Ovary (tissue), 9 donors: Measurements from ENCODE around the gene IL17RD. TPM values are rescaled to one million over a fixed set of nuclear protein-coding genes. Genes with fewer than 3 reads are reported as not detected.
A peak's percentile ranks its signal among the peaks of the same experiment; 100 is the strongest.

ENCODE experiments used
- DNase-seq, 5 donors: peaks; one replicate each; pipeline ENCODE4 v3.0.0-alpha.2; 2019 to 2020
- H3K27ac ChIP-seq, 2 donors: fragments of 200-600 bp; one replicate each; pipeline versions ENCODE4 v1.5.1 to v1.8.0; 2019 to 2022
- H3K27me3 ChIP-seq: fragments of 200-600 bp; one replicate; pipeline ENCODE4 v1.8.0; 2022
- H3K36me3 ChIP-seq: fragments of 200-600 bp; sonication (generic); one replicate; pipeline ENCODE4 v1.5.1; 2019
- H3K4me1 ChIP-seq: one replicate; pipeline ENCODE4 v1.8.1; 2013; ENCODE audit warnings: mild to moderate bottlenecking, moderate library complexity; ENCODE audit not compliant: insufficient read depth
- H3K4me3 ChIP-seq: fragments of 200-600 bp; sonication (generic); one replicate; pipeline ENCODE4 v1.5.1; 2017
- H3K9me3 ChIP-seq, 2 donors: fragments of 200-600 bp in 1 of 2; sonication (generic) in 1 of 2; one replicate each; pipeline versions ENCODE4 v1.5.1 to v1.8.1; 2013 to 2019; ENCODE audit warnings: mild to moderate bottlenecking in 1 of 2, moderate library complexity in 1 of 2
- EP300 ChIP-seq: sonication (generic); formaldehyde crosslinking; IDR thresholded peaks from one replicate; pipeline ENCODE4 v1.6.1; 2017; ENCODE audit warnings: antibody characterized with exemption
- POLR2A ChIP-seq: fragments of 450-650 bp; IDR thresholded peaks from one replicate; pipeline ENCODE4 v1.6.1; 2017; ENCODE audit warnings: antibody characterized with exemption, mild to moderate bottlenecking, moderate library complexity
- WGBS, 3 donors: extraction: QIAGEN DNeasy Blood & Tissue Kit in 1 of 3; methylation state at CpG; one replicate each; pipeline versions ENCODE4 v1.1.5 to v1.1.7; 2013 to 2017; 5-methylcytosine and 5-hydroxymethylcytosine counted together
- intact Hi-C, 4 donors: fragments of 100-400 bp; cut with DNase I; formaldehyde crosslinking; loops; one replicate each; pipeline versions ENCODE4 v1.11.0 to v1.15.1; 2022 to 2023
- polyA plus RNA-seq, 2 donors: library from polyadenylated mRNA; stranded (reverse); fragments of 200-250 nt in 1 of 2; fragments of 350-450 nt in 1 of 2; fragmentation: Illumina TruSeq in 1 of 2; extraction: RNeasy Lipid Tissue Mini Kit (QIAGEN cat#74804) in 1 of 2; gene quantifications; one replicate each; pipeline ENCODE4 v1.2.3, GENCODE V29; 2013 to 2014
- total RNA-seq, 7 donors: library from RNA; depleted of rRNA in 2 of 7; stranded (reverse); fragments of >200 nt in 2 of 7; fragmentation: NEBNext Ultra II Directional in 3 of 7; extraction: Animal tissue kit (Norgen Biotek cat#: 25700) in 3 of 7; gene quantifications; one replicate each; pipeline versions ENCODE4 v1.1.0 to v1.2.4, GENCODE V29; 2016 to 2023
- TF ChIP-seq, protein P1 (sequence below), 3 donors: fragments of 450-650 bp in 2 of 3; fragments of 200-600 bp in 1 of 3; IDR thresholded peaks; one replicate each; pipeline versions ENCODE4 v1.5.1 to v1.8.0; 2016 to 2022; ENCODE audit warnings: antibody characterized with exemption in 3 of 3, mild to moderate bottlenecking in 1 of 3
- donor health status: DM: no; HTN: no; CAD: no; lungs with moderate emphysema.
- donor health status: DM: no; HTN: no; CAD: no.
- donor health status: Bipolar disorder and iron deficiency.
- donor health status: DM: yes; HTN: yes; CAD: no.
- donor health status: DM: no; HTN: no; CAD: no.
- donor health status: DM: yes; HTN: yes; CAD: no.

IL17RD gene
- total and polyA plus RNA-seq, 9 donors: 10.7 to 35.8 (median 21.8) TPM

DNA sequence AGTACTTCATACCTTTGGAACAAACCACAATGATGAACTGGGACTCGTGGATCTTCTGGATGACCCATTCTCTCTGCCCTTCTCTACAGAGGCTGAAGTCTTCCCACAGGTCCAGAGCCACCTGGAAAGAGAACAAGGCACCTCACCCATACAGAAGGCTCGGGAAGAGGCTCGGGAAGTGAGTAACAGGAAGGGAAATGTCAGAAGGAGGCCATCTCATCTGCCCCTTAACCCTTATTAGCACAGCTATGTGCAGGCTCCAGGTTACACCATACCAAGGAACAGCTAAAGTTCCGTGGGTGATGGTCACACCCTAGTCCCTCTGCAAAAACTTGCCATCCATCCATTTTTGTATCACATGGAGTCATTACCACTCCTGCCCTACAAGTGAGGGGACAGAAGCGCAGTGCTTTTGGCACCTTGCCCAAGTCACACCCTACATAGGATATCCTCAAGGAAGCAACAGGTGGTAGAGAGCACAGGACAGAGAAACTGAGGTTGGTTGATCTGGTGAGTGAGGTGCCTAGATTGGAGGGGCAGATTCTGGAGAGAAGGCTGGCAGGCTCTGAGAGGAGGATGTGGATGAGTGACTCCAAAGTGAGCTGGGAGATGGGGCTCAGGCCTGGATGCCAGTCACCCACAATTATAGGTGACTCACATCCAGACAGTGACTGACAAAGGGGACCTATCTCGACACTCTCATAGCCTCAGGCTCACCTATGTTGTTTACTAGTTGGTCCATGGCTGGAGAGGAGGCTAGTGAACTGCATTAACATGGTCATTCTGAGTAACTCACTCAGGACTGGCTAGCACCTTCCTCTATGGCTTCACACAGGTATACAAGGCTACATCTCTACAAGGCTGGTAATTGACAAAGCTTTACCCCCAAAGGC lies 66.5 kb downstream of the IL17RD start:
- intact Hi-C loops: loop anchor here in 2 of 4 donors (5.0 to 10.0 kb wide), 2 partner anchors 126 to 129 kb away; partner anchors contain the start of gene APPL1 (in 2 of the 2)
- Histone ChIP-seq H3K4me3 (no peak overlapping the region), H3K36me3 (no peaks in the 10 kb centered on the region), H3K27me3 (no peaks in the 10 kb centered on the region), H3K27ac (no peak overlapping the region), H3K9me3 (no peaks in the 10 kb centered on the region), H3K4me1 (peaks cover 3% of the 10 kb centered on the region)
- WGBS, 3 donors: 72 to 86% (median 75%) methylated on average over 6 of the region's 6 CpGs
- peak in 1 of 5 donors; percentile 31 for DNase-seq
- TF ChIP-seq, protein P1, sequence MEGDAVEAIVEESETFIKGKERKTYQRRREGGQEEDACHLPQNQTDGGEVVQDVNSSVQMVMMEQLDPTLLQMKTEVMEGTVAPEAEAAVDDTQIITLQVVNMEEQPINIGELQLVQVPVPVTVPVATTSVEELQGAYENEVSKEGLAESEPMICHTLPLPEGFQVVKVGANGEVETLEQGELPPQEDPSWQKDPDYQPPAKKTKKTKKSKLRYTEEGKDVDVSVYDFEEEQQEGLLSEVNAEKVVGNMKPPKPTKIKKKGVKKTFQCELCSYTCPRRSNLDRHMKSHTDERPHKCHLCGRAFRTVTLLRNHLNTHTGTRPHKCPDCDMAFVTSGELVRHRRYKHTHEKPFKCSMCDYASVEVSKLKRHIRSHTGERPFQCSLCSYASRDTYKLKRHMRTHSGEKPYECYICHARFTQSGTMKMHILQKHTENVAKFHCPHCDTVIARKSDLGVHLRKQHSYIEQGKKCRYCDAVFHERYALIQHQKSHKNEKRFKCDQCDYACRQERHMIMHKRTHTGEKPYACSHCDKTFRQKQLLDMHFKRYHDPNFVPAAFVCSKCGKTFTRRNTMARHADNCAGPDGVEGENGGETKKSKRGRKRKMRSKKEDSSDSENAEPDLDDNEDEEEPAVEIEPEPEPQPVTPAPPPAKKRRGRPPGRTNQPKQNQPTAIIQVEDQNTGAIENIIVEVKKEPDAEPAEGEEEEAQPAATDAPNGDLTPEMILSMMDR (IDR thresholded peaks at IDR 0.05): no peak
- TF ChIP-seq POLR2A (no peak), EP300 (no peak)

DNA sequence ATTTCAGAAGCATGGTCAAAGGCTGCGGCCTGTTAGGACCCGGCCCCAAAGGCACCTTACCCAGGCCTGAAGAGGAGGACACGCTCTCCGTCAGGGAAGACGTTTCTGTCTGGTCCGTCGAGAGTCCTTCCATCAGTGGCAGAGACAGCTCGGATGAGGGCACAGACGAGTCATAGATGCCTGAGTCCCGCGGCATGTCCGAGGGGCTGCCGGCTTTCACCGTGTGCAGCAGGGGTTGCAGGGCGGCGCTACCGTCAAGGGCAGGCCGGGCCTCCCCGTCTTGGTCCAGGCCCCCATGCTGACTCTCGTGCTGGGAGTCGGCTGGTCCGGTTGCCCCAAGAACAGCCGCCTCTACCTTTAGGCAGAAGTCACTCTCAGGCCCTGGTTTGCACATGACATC lies 67.6 kb downstream of the IL17RD start:
- no peak overlapping the region for H3K4me3 ChIP-seq
- H3K4me1 ChIP-seq: peaks cover 5% of the 10 kb centered on the region
- no peak overlapping the region for H3K27ac ChIP-seq
- no peaks in the 10 kb centered on the region for H3K9me3 ChIP-seq
- intact Hi-C loops: loop anchor here in 2 of 4 donors (5.0 to 10.0 kb wide), 2 partner anchors 127 to 130 kb away; partner anchors contain the start of gene APPL1 (in 2 of the 2)
- 92% methylated on average over 17 to 23 of the region's 23 CpGs for WGBS, 3 donors
- TF ChIP-seq POLR2A: no peak
- TF ChIP-seq EP300: no peak
- TF ChIP-seq, protein P1 (IDR thresholded peaks at IDR 0.05): no peak
- no peaks in the 10 kb centered on the region for H3K27me3 ChIP-seq
- no peak for DNase-seq
- H3K36me3 ChIP-seq: no peaks in the 10 kb centered on the region

DNA sequence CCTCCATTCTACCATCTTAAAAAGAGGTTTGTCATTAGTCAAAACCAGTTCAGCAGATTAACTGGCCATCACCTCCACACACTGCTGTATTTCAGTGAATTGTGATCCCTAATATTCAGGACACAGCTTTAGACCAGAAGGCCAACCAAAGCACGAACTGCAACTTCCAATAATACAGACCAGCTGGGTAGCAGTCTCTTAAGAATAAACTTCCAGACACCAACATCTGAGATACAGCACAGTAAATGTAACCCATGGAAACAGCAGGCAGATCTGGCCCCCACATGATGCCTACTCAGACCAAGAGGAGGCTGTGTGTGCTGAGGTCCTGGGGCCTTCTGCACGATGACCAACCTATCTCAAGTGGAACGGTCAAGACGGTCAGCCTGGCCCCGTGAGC lies 69.8 kb downstream of the IL17RD start:
- 81 to 90% (median 87%) methylated on average over 5 of the region's 5 CpGs for WGBS, 3 donors
- Histone ChIP-seq H3K36me3 (no peaks in the 10 kb centered on the region), H3K4me3 (no peak overlapping the region), H3K4me1 (peaks cover 8% of the 10 kb centered on the region), H3K27ac (no peak overlapping the region), H3K9me3 (no peaks in the 10 kb centered on the region), H3K27me3 (no peaks in the 10 kb centered on the region)
- intact Hi-C loops: loop anchor here in 2 of 4 donors (5.0 to 10.0 kb wide), 2 partner anchors 129 to 132 kb away; partner anchors contain the start of gene APPL1 (in 2 of the 2)
- TF ChIP-seq, protein P1 (IDR thresholded peaks at IDR 0.05): no peak
- TF ChIP-seq POLR2A (no peak), EP300 (no peak)
- DNase-seq: no peak

DNA sequence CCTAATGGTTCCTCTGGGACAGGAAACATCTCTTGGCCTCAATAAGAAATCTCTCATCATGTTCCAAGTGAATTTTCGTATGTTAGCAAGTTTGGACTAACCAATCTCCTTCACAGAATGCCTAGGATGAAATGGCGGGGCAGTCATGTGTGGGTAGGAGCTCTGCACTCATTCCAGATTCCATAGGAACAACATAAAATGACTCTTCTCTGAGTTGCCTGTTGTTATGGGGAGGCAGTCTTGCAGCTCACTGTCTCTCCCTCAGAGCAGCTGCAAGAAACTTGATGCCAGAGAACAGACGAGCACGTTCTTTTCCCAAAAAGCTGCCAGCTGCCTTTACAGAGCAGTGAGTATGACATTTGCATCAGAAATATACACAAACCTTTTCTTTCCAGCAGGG lies 70.6 kb downstream of the IL17RD start:
- WGBS, 3 donors: 28 to 32% (median 30%) methylated on average over 4 of the region's 4 CpGs

More for the DNA sequence above, 70.6 kb downstream of the IL17RD start:
- peak overlapping the region in 1 of 2 donors; percentile 60 for H3K27ac ChIP-seq
- no peaks in the 10 kb centered on the region for H3K9me3 ChIP-seq
- intact Hi-C loops: loop anchor here in 1 of 4 donors (10.0 kb wide), 1 partner anchor 130 kb away; the partner anchor contains the start of gene APPL1
- H3K4me1 ChIP-seq: peaks cover 8% of the 10 kb centered on the region
- H3K4me3 ChIP-seq: no peak overlapping the region
- no peaks in the 10 kb centered on the region for H3K27me3 ChIP-seq
- TF ChIP-seq EP300 (no peak), POLR2A (no peak)
- TF ChIP-seq, protein P1 (IDR thresholded peaks at IDR 0.05): no peak
- peak in 1 of 5 donors; percentile 17 for DNase-seq
- no peaks in the 10 kb centered on the region for H3K36me3 ChIP-seq
